Hepatocyte (in vitro differentiated cells): ENCODE results near the gene S100A3.

Experiments
- CTCF ChIP-seq: fragments of 200-600 bp; sonication (generic); IDR thresholded peaks from 2 replicates; pipeline ENCODE4 v1.5.1; 2016; ENCODE audit warnings: antibody characterized with exemption, mild to moderate bottlenecking; ENCODE audit not compliant: poor library complexity
- EZH2 ChIP-seq: fragments of 200-600 bp; sonication (generic); IDR thresholded peaks from 2 replicates; pipeline ENCODE4 v1.6.1; 2016; ENCODE audit warnings: antibody characterized with exemption, mild to moderate bottlenecking, borderline replicate concordance

- no peak for TF ChIP-seq CTCF
- TF ChIP-seq EZH2: no peak
Observed at GRCh38 chr1:153585006-153585405, 35.9 kb upstream of the S100A3 start.
